ENCODE data around the gene PTPN3.

The PTPN3 gene

GRCh38 chr9:109424618-109425017 is 73.5 kb downstream of the PTPN3 start:
- DNase-seq (ENCODE audit: low read depth in 2 of 2), result no peak

- DNase-seq (ENCODE audit: low read depth in 2 of 2), result no peak
These were observed 74.2 kb downstream of the PTPN3 start for GRCh38 chr9:109423877-109424276.

- DNase-seq (ENCODE audit: low read depth in 2 of 2), result no peak
These were observed 75.5 kb downstream of the PTPN3 start for GRCh38 chr9:109422641-109423040.

GRCh38 chr9:109421026-109421970 is 76.8 kb downstream of the PTPN3 start:
- no peak for DNase-seq (ENCODE audit: low read depth in 2 of 2)

- no peak for DNase-seq (ENCODE audit: low read depth in 2 of 2)
These were observed 78.6 kb downstream of the PTPN3 start for GRCh38 chr9:109419531-109419930.

GRCh38 chr9:109418827-109419226 is 79.3 kb downstream of the PTPN3 start:
- no peak for DNase-seq (ENCODE audit: low read depth in 2 of 2)

- no peak for DNase-seq (ENCODE audit: low read depth in 2 of 2)
These were observed 80.2 kb downstream of the PTPN3 start for GRCh38 chr9:109417585-109418544.

GRCh38 chr9:109417054-109417453 is 81.1 kb downstream of the PTPN3 start:
- DNase-seq (ENCODE audit: low read depth in 2 of 2), result no peak

- DNase-seq (ENCODE audit: low read depth in 2 of 2), result no peak
These were observed 81.9 kb downstream of the PTPN3 start for GRCh38 chr9:109416135-109416706.

GRCh38 chr9:109414125-109414785 is 83.9 kb downstream of the PTPN3 start:
- DNase-seq (ENCODE audit: low read depth in 2 of 2), result no peak

GRCh38 chr9:109411798-109412352 is 86.2 kb downstream of the PTPN3 start:
- DNase-seq (ENCODE audit: low read depth in 2 of 2), result peak in 1 of 2 donors; percentile 6

GRCh38 chr9:109411069-109411761 is 86.9 kb downstream of the PTPN3 start:
- DNase-seq (ENCODE audit: low read depth in 2 of 2), result no peak

GRCh38 chr9:109409773-109410397 is 88.2 kb downstream of the PTPN3 start:
- no peak for DNase-seq (ENCODE audit: low read depth in 2 of 2)

GRCh38 chr9:109408759-109409462 is 89.2 kb downstream of the PTPN3 start:
- DNase-seq (ENCODE audit: low read depth in 2 of 2), result no peak

- DNase-seq (ENCODE audit: low read depth in 2 of 2), result no peak
These were observed 94.3 kb downstream of the PTPN3 start for GRCh38 chr9:109403766-109404320.

- no peak for DNase-seq (ENCODE audit: low read depth in 2 of 2)
These were observed 95.0 kb downstream of the PTPN3 start for GRCh38 chr9:109403116-109403515.

- DNase-seq (ENCODE audit: low read depth in 2 of 2), result no peak
These were observed 96.2 kb downstream of the PTPN3 start for GRCh38 chr9:109401990-109402318.

GRCh38 chr9:109401169-109401989 is 96.7 kb downstream of the PTPN3 start:
- DNase-seq (ENCODE audit: low read depth in 2 of 2), result peak; percentile 32 to 46

Measured in stimulated activated CD4-positive, alpha-beta T cell treated with anti-CD3 and anti-CD28 coated beads, Interleukin-4, amount 100 ng/mL, for 48 hours (primary cell).